Measurements from ENCODE around the gene DNAJC1.
A peak's percentile ranks its signal among the peaks of the same experiment; 100 is the strongest.

Gene DNAJC1

DNA sequence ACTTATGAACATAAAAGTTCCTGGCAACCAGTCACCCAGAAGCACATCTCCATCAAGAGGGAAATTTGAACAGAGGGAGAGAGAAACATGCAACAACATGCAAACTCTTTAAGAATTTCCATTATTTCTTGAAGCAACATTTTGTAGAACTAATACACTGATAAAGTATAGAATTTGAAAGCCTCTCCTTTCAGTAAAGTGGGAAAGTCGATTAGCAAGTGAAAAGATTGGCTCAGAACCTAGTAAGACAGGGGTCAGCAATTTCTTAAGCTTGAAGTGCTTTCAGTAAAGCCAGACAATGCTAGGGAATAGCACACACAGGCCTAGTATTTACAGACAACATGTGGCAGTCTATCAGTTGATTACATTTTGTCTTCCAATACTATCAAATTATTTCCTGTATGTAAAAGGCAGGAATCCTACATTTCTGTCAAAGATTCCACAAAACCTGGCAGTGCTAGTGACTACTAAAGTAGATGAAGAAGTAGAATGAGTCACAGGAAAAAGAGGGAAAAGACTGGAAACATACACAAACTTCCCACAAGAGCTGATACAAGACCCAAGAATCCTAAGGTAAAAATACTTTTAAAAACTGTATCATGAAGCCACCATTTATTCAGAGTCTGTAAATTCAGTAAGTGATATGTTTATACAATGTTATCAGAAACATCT, 25.2 kb downstream of the DNAJC1 start:
- Histone ChIP-seq H3K36me3 (ENCODE audit: control insufficient read depth in 2 of 2, insufficient read depth in 1 of 2, low read length in 2 of 2) (no peaks in the 10 kb centered on the region), H3K4me3 (ENCODE audit: low read depth, low read length) (no peak overlapping the region), H3K9me3 (ENCODE audit: control insufficient read depth, insufficient read depth, low read depth, low read length) (no peaks in the 10 kb centered on the region), H3K4me1 (ENCODE audit: control insufficient read depth, insufficient read depth, low read length) (peaks cover 16% of the 10 kb centered on the region), H3K27ac (ENCODE audit: extremely low read depth, low read depth, low read length) (no peak overlapping the region)
- POLR2A ChIA-PET, result no interaction called here
- CTCF ChIA-PET, result interaction anchor here (1.9 kb wide), 1 partner anchor 13 kb away, joined by 9 read pairs; no protein-coding TSS in a partner anchor
- TF ChIP-seq ZNF830 (tag by site-specific recombination; IDR thresholded peaks at IDR 0.05; ENCODE audit: low read depth) (no peak), ZNF335 (tag by site-specific recombination; conservative IDR thresholded peaks at IDR 0.05) (peak; percentile 70), ZNF19 (tag by site-specific recombination; IDR thresholded peaks at IDR 0.05; ENCODE audit: low read depth) (no peak)
- TF ChIP-seq, protein P1, sequence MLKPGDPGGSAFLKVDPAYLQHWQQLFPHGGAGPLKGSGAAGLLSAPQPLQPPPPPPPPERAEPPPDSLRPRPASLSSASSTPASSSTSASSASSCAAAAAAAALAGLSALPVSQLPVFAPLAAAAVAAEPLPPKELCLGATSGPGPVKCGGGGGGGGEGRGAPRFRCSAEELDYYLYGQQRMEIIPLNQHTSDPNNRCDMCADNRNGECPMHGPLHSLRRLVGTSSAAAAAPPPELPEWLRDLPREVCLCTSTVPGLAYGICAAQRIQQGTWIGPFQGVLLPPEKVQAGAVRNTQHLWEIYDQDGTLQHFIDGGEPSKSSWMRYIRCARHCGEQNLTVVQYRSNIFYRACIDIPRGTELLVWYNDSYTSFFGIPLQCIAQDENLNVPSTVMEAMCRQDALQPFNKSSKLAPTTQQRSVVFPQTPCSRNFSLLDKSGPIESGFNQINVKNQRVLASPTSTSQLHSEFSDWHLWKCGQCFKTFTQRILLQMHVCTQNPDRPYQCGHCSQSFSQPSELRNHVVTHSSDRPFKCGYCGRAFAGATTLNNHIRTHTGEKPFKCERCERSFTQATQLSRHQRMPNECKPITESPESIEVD (tag by site-specific recombination; IDR thresholded peaks at IDR 0.05), result peak; percentile 41

DNA sequence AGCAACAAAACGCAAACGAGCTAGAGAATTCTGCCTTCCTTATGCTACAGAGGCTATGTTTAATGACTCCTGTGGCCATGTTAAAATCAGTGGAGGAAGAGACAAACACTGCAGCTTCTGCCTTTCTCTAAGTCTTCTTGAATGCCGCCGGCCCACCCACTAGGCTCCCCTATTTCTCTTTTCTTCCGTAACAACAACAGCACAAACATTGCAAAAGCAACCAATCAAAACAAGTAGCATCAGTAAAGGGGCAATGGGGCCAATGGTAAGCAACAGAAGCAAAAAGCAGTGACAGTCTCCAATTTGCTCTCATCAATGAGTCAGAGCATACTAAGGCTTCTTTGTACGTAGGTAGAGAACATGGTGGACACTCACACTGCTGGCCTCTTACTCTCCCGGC, 26.8 kb downstream of the DNAJC1 start:
- no peak overlapping the region for H3K4me3 ChIP-seq (ENCODE audit: low read depth, low read length)
- CTCF ChIA-PET, result interaction anchor here (0.7 kb wide), 1 partner anchor 356 kb away, joined by 3 read pairs; no protein-coding TSS in a partner anchor
- H3K9me3 ChIP-seq (ENCODE audit: control insufficient read depth, insufficient read depth, low read depth, low read length), result no peaks in the 10 kb centered on the region
- H3K4me1 ChIP-seq (ENCODE audit: control insufficient read depth, insufficient read depth, low read length), result peaks cover 16% of the 10 kb centered on the region
- POLR2A ChIA-PET, result no interaction called here
- H3K36me3 ChIP-seq (ENCODE audit: control insufficient read depth in 2 of 2, insufficient read depth in 1 of 2, low read length in 2 of 2), result no peaks in the 10 kb centered on the region
- TF ChIP-seq ZBTB8A (tag by site-specific recombination; IDR thresholded peaks at IDR 0.05), result no peak
- TF ChIP-seq, protein P2, sequence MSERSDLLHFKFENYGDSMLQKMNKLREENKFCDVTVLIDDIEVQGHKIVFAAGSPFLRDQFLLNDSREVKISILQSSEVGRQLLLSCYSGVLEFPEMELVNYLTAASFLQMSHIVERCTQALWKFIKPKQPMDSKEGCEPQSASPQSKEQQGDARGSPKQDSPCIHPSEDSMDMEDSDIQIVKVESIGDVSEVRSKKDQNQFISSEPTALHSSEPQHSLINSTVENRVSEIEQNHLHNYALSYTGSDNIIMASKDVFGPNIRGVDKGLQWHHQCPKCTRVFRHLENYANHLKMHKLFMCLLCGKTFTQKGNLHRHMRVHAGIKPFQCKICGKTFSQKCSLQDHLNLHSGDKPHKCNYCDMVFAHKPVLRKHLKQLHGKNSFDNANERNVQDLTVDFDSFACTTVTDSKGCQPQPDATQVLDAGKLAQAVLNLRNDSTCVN (tag by site-specific recombination; optimal IDR thresholded peaks at IDR 0.05), result no peak
- no peak for TF ChIP-seq ZNF558 (tag by site-specific recombination; IDR thresholded peaks at IDR 0.05)
- TF ChIP-seq ZNF555 (tag by site-specific recombination; conservative IDR thresholded peaks at IDR 0.05), result no peak
- TF ChIP-seq ZNF175 (tag by site-specific recombination; IDR thresholded peaks at IDR 0.05), result no peak
- TF ChIP-seq, protein P3, sequence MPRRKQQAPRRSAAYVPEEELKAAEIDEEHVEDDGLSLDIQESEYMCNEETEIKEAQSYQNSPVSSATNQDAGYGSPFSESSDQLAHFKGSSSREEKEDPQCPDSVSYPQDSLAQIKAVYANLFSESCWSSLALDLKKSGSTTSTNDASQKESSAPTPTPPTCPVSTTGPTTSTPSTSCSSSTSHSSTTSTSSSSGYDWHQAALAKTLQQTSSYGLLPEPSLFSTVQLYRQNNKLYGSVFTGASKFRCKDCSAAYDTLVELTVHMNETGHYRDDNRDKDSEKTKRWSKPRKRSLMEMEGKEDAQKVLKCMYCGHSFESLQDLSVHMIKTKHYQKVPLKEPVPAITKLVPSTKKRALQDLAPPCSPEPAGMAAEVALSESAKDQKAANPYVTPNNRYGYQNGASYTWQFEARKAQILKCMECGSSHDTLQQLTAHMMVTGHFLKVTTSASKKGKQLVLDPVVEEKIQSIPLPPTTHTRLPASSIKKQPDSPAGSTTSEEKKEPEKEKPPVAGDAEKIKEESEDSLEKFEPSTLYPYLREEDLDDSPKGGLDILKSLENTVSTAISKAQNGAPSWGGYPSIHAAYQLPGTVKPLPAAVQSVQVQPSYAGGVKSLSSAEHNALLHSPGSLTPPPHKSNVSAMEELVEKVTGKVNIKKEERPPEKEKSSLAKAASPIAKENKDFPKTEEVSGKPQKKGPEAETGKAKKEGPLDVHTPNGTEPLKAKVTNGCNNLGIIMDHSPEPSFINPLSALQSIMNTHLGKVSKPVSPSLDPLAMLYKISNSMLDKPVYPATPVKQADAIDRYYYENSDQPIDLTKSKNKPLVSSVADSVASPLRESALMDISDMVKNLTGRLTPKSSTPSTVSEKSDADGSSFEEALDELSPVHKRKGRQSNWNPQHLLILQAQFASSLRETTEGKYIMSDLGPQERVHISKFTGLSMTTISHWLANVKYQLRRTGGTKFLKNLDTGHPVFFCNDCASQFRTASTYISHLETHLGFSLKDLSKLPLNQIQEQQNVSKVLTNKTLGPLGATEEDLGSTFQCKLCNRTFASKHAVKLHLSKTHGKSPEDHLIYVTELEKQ (tag by site-specific recombination; IDR thresholded peaks at IDR 0.05; ENCODE audit: borderline replicate concordance), result no peak
- no peak for TF ChIP-seq HOXD13 (CRISPR knock-in tag; IDR thresholded peaks at IDR 0.05; ENCODE audit: borderline replicate concordance)
- no peak for TF ChIP-seq ZNF623 (tag by site-specific recombination; IDR thresholded peaks at IDR 0.05)
- no peak for TF ChIP-seq ZNF777 (tag by site-specific recombination; IDR thresholded peaks at IDR 0.05; ENCODE audit: borderline replicate concordance)
- TF ChIP-seq SP2 (tag by site-specific recombination; IDR thresholded peaks at IDR 0.05), result no peak
- TF ChIP-seq PRDM1 (tag by site-specific recombination; IDR thresholded peaks at IDR 0.05), result no peak
- TF ChIP-seq ZSCAN16 (tag by site-specific recombination; IDR thresholded peaks at IDR 0.05), result no peak
- no peak for TF ChIP-seq SCRT1 (tag by site-specific recombination; IDR thresholded peaks at IDR 0.05; ENCODE audit: borderline replicate concordance)
- no peak for TF ChIP-seq YY2 (tag by site-specific recombination; IDR thresholded peaks at IDR 0.05)
- TF ChIP-seq, protein P4, sequence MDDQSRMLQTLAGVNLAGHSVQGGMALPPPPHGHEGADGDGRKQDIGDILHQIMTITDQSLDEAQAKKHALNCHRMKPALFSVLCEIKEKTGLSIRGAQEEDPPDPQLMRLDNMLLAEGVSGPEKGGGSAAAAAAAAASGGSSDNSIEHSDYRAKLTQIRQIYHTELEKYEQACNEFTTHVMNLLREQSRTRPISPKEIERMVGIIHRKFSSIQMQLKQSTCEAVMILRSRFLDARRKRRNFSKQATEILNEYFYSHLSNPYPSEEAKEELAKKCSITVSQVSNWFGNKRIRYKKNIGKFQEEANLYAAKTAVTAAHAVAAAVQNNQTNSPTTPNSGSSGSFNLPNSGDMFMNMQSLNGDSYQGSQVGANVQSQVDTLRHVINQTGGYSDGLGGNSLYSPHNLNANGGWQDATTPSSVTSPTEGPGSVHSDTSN (CRISPR knock-in tag; IDR thresholded peaks at IDR 0.05), result no peak
- TF ChIP-seq SETDB1 (IDR thresholded peaks at IDR 0.05; ENCODE audit: insufficient read length, low read length), result no peak
- TF ChIP-seq ZNF791 (tag by site-specific recombination; IDR thresholded peaks at IDR 0.05), result no peak
- no peak for TF ChIP-seq ZNF621 (tag by site-specific recombination; IDR thresholded peaks at IDR 0.05)
- TF ChIP-seq ZNF248 (tag by site-specific recombination; IDR thresholded peaks at IDR 0.05), result no peak
- H3K27ac ChIP-seq (ENCODE audit: extremely low read depth, low read depth, low read length), result no peak overlapping the region
